ENCODE data around the gene SAPCD2. TPM values are rescaled to one million over a fixed set of nuclear protein-coding genes. Genes with fewer than 3 reads are reported as not detected.

SAPCD2 gene
- total RNA-seq, 3 donors from 2014 or later = 2.7 to 11.2 (median 6.0) TPM

DNA sequence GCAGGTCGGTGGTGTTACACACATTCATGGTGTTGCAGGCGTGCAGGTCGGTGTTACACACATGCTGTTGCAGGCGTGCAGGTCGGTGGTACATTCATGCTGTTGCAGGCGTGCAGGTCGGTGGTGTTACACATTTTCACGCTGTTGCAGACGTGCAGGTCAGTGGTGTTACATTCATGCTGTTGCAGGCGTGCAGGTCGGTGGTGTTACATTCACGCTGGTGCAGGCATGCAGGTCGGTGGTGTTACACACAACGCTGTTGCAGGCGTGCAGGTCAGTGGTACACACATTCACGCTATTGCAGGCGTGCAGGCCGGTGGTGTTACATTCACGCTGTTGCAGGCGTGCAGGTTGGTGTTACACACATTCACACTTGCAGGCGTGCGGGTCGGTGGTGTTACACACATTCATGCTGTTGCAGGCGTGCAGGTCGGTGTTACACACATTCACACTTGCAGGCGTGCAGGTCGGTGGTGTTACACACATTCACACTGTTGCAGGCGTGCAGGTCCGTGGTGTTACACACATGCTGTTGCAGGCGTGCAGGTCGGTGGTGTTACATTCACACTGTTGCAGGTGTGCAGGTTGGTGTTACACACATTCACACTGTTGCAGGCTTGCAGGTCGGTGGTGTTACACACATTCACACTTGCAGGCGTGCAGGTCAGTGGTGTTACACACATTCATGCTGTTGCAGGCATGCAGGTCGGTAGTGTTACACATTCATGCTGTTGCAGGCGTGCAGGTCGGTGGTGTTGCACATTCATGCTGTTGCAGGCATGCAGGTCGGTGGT is 33.0 kb upstream of the SAPCD2 start:
- no peak for ATAC-seq
- no peaks in the 10 kb centered on the region for H3K4me1 ChIP-seq (ENCODE audit: low read depth)
- no peak for DNase-seq
- no peak overlapping the region for H3K4me3 ChIP-seq
- no peaks in the 10 kb centered on the region for H3K9me3 ChIP-seq
- TF ChIP-seq, protein P1, sequence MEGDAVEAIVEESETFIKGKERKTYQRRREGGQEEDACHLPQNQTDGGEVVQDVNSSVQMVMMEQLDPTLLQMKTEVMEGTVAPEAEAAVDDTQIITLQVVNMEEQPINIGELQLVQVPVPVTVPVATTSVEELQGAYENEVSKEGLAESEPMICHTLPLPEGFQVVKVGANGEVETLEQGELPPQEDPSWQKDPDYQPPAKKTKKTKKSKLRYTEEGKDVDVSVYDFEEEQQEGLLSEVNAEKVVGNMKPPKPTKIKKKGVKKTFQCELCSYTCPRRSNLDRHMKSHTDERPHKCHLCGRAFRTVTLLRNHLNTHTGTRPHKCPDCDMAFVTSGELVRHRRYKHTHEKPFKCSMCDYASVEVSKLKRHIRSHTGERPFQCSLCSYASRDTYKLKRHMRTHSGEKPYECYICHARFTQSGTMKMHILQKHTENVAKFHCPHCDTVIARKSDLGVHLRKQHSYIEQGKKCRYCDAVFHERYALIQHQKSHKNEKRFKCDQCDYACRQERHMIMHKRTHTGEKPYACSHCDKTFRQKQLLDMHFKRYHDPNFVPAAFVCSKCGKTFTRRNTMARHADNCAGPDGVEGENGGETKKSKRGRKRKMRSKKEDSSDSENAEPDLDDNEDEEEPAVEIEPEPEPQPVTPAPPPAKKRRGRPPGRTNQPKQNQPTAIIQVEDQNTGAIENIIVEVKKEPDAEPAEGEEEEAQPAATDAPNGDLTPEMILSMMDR (IDR thresholded peaks at IDR 0.05) = no peak
- intact Hi-C loops (cut with DNase I, micrococcal nuclease) = no loop called here
- peaks cover 5% of the 10 kb centered on the region for H3K36me3 ChIP-seq (ENCODE audit: low read depth)

DNA sequence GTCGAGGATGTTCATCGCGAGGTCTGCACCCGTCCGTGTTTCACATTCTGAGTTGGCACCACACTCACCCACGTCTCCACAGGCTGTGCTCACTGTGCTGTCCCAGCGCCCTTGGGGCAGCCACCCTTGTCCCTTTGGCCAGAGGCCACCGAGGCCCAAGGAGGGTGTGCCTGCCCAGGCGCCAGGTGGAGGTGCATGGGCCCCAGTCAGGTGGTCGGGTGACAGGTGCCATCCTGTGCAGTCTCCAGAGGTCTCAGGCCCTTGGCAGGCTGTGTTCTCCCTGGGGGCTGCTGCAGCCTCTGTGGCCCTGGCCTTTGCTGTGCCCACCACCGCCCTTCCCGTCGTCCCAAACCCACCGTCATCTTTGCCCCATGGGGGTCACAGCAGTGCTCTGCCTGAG is 28.9 kb upstream of the SAPCD2 start:
- Histone ChIP-seq H3K9me3 (no peaks in the 10 kb centered on the region), H3K36me3 (ENCODE audit: low read depth) (peaks cover 5% of the 10 kb centered on the region), H3K4me1 (ENCODE audit: low read depth) (no peaks in the 10 kb centered on the region), H3K4me3 (no peak overlapping the region)
- TF ChIP-seq, protein P1 (IDR thresholded peaks at IDR 0.05) = no peak
- ATAC-seq (no peak), DNase-seq (no peak)
- intact Hi-C loops (cut with DNase I, micrococcal nuclease) = no loop called here

DNA sequence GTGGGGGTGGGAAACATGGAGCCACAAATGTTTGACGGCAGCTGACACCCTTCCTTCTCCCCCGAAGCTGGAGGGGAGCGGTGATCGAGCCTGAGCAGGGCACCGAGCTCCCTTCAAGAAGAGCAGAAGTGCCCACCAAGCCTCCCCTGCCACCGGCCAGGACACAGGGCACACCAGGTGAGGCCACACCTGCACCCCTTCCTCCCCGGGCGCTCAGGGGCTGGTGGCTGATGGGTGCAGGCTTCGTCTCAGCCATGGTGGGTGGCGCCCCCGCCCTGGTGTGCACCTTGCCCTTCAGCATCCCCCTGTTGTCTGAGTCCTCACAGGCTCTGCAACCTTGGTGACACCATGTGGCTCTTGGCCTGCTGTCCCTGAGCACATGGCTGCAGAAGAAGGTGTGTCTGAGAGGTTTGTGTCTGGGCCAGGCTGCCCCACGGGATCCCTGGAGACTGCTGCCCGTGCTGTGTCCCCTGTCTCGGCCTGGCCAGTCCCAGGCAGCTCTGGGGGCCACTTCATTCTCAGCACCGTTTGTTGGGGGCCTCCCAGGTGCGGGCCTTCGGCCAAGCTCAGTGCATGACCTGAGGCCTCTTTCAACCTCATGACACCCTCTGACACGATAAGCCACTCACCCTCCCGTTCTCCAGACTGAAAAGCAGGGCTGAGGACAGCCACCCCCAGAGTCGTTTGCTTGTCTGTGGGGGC is 27.6 kb upstream of the SAPCD2 start:
- Histone ChIP-seq H3K36me3 (ENCODE audit: low read depth) (peaks cover 5% of the 10 kb centered on the region), H3K9me3 (no peaks in the 10 kb centered on the region), H3K4me3 (no peak overlapping the region), H3K4me1 (ENCODE audit: low read depth) (no peaks in the 10 kb centered on the region)
- TF ChIP-seq, protein P1 (IDR thresholded peaks at IDR 0.05) = no peak
- intact Hi-C loops (cut with DNase I, micrococcal nuclease) = no loop called here
- DNase-seq (no peak), ATAC-seq (no peak)

DNA sequence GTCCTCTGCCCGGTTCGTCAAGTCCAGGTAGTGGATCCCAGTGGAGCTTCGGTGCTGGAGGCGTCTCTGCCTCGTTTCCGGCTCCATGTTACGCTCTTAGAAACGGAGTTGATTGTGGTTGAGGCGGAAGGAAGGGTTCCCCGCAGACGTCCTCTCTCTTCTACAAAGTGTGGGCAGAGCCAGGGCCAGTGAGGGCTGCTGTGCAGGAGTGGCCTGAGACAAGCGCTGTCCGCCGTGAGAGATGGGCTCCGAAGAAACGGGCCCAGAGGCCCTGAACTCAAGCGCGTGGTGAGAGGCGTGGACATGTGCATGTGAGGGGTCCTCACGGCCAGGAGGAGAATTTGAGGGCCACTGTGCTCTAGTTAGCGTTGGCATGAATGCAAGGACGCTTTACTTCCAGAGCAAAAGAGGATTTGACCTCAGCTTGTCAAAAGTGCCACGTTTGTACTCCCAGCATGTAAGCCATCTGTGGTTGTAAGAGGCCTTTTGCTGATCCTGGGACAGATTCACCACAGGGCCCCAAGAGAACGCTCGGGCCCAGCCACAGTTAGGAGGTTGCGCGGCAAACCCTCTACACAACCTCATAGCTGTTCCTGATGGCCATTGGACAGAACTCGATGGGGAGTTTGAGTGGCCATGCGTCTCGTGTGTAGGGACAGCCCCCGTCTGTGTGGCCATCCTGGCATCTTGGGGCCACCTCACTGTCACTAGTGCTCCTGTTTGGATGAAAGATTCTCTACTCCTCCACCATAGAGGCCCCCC is 26.6 kb upstream of the SAPCD2 start:
- no peak overlapping the region for H3K4me3 ChIP-seq
- peaks cover 5% of the 10 kb centered on the region for H3K36me3 ChIP-seq (ENCODE audit: low read depth)
- intact Hi-C loops (cut with DNase I, micrococcal nuclease) = no loop called here
- DNase-seq = no peak
- H3K9me3 ChIP-seq = no peaks in the 10 kb centered on the region
- ATAC-seq = no peak
- no peaks in the 10 kb centered on the region for H3K4me1 ChIP-seq (ENCODE audit: low read depth)
- TF ChIP-seq, protein P1 (IDR thresholded peaks at IDR 0.05) = no peak

DNA sequence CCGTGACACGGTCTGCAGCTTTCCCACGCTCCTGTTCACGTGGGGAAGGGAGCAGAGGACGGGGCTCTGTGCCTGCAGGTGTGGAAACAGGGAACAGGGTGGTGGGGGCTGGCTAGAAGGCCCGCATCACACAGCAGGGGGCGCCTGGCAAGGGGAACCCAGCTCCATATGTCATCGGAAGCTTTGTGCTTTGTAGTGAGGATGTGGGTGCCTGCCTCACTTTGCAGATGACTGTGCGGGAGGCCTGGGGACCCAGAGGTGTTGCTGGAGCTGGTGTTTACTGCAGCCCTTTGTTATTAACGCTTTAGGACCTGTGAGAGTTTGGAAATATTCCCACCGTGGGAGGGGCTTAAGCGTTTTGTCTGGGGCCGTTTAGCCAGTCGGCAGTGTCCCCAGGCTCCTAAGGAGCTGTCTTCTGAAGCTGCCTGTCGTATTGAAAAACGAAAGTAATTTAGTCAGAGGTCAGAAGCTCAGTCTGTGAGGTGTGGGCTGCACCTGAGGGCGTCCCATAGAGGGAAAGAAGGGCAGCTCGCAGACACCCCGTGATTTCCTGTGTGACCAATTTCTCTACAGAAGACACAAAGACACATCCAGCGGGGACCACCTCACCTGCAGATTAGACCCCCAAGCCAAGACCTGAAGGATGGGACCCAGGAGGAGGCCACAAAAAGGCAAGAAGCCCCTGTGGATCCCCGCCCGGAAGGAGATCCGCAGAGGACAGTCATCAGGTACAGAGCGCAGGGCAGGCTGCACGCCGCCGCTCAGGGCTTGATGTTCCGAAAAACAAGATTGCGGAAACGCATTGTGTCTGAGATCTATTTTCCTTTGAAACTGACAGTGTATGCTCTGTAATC is 25.5 kb upstream of the SAPCD2 start:
- ATAC-seq (peak; percentile 90), DNase-seq (peak; percentile 57 to 75 (median 66))
- H3K4me1 ChIP-seq (ENCODE audit: low read depth) = no peaks in the 10 kb centered on the region
- no peak overlapping the region for H3K4me3 ChIP-seq
- intact Hi-C loops (cut with DNase I, micrococcal nuclease) = no loop called here
- H3K36me3 ChIP-seq (ENCODE audit: low read depth) = no peaks in the 10 kb centered on the region
- H3K9me3 ChIP-seq = no peaks in the 10 kb centered on the region
- TF ChIP-seq, protein P1 (IDR thresholded peaks at IDR 0.05) = no peak
